ENCODE measurements around the gene APOM.

- no peak for TF ChIP-seq CTCF (IDR thresholded peaks at IDR 0.05)
- TF ChIP-seq EP300 (IDR thresholded peaks at IDR 0.05): no peak
- no peak for TF ChIP-seq POLR2AphosphoS5 (IDR thresholded peaks at IDR 0.05)
Observed at GRCh38 chr6:31634969-31635575, 20.6 kb upstream of the APOM start.

All from sigmoid colon (tissue), 4 donors.